HepG2 (cell line): ENCODE results near the gene GRB10. TPM values are rescaled to one million over a fixed set of nuclear protein-coding genes. Genes with fewer than 3 reads are reported as not detected.

ENCODE experiments used
- polyA plus RNA-seq, 8 experiments: library from polyadenylated mRNA; depleted of rRNA in 3 of 8; stranded (reverse) in 7 of 8; unstranded in 1 of 8; fragments of >200 nt; fragmentation: Illumina TruSeq in 4 of 8; extraction: Trizol in 4 of 8; gene quantifications; 2 replicates each; pipeline versions ENCODE4 v1.2.1 to v1.2.3, GENCODE V29; 2011 to 2016; ENCODE audit warnings: low read depth in 4 of 8, missing spikeins in 1 of 8, mixed read lengths in 1 of 8; ENCODE audit not compliant: insufficient read depth in 1 of 8
- total RNA-seq, 5 experiments: library from RNA; depleted of rRNA; stranded (reverse); fragments of >200 nt; fragmentation: Illumina TruSeq; extraction: Trizol; gene quantifications; 2 replicates each; pipeline ENCODE4 v1.2.3, GENCODE V29; 2016; ENCODE audit warnings: low read depth in 1 of 5
- TF ChIP-seq, protein P1 (sequence below): sonication (generic); formaldehyde crosslinking; IDR thresholded peaks from 2 replicates; pipeline ENCODE4 v1.8.0; 2022; ENCODE audit warnings: missing genetic modification reagents, mild to moderate bottlenecking, moderate library complexity, borderline replicate concordance
- TF ChIP-seq, protein P2 (sequence below): sonication (generic); formaldehyde crosslinking; IDR thresholded peaks from 2 replicates; pipeline ENCODE4 v1.4.0; 2020; ENCODE audit warnings: mild to moderate bottlenecking, missing genetic modification reagents, borderline replicate concordance

The GRB10 gene
- total and polyA plus RNA-seq, 2 of the 13 experiments (the other 11 are each of a cell fraction or from before 2014, with no cell fraction given): 4.0 to 6.8 TPM

DNA sequence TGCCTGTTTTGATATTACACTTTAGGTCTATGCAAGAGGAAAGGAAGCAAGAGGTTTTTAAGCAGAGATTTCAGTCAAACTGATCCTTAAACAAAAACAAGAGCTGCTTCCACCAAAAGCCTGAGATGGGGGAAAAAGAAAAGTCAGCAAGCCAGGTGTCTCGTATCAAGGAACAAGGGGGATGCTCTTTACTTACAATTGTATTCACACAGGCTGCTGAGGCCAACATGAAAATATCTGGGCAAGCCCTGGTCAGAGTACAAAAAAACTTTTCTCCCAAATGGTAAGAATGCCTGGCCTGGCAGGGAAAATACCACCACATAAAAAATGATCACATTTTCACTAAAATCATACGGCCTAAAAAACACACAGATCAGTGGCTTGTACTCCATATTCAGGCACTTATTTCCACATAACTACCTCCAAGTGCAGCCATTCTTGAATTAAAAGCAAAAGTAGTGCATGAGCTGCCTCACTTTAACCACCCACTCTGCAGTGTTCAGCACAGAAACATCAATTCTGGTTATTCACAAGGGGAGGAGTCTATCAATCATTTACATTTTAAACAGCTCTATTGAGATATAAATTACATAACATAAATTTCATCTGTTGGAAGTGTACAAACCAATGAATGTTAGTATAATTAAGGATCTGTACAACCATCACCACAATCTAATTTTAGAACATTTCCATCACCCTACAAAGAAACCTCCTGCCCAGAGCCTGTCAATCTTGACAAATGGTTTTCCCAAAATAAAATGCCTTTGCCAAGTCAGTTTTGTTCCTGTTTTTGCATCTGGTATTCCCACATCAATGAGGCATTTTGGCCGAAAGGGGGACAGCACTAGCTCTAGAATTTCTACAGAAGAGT, 70.2 kb downstream of the GRB10 start (continued):
- TF ChIP-seq, protein P1, sequence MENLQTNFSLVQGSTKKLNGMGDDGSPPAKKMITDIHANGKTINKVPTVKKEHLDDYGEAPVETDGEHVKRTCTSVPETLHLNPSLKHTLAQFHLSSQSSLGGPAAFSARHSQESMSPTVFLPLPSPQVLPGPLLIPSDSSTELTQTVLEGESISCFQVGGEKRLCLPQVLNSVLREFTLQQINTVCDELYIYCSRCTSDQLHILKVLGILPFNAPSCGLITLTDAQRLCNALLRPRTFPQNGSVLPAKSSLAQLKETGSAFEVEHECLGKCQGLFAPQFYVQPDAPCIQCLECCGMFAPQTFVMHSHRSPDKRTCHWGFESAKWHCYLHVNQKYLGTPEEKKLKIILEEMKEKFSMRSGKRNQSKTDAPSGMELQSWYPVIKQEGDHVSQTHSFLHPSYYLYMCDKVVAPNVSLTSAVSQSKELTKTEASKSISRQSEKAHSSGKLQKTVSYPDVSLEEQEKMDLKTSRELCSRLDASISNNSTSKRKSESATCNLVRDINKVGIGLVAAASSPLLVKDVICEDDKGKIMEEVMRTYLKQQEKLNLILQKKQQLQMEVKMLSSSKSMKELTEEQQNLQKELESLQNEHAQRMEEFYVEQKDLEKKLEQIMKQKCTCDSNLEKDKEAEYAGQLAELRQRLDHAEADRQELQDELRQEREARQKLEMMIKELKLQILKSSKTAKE (CRISPR knock-in tag): no peak
- TF ChIP-seq, protein P2, sequence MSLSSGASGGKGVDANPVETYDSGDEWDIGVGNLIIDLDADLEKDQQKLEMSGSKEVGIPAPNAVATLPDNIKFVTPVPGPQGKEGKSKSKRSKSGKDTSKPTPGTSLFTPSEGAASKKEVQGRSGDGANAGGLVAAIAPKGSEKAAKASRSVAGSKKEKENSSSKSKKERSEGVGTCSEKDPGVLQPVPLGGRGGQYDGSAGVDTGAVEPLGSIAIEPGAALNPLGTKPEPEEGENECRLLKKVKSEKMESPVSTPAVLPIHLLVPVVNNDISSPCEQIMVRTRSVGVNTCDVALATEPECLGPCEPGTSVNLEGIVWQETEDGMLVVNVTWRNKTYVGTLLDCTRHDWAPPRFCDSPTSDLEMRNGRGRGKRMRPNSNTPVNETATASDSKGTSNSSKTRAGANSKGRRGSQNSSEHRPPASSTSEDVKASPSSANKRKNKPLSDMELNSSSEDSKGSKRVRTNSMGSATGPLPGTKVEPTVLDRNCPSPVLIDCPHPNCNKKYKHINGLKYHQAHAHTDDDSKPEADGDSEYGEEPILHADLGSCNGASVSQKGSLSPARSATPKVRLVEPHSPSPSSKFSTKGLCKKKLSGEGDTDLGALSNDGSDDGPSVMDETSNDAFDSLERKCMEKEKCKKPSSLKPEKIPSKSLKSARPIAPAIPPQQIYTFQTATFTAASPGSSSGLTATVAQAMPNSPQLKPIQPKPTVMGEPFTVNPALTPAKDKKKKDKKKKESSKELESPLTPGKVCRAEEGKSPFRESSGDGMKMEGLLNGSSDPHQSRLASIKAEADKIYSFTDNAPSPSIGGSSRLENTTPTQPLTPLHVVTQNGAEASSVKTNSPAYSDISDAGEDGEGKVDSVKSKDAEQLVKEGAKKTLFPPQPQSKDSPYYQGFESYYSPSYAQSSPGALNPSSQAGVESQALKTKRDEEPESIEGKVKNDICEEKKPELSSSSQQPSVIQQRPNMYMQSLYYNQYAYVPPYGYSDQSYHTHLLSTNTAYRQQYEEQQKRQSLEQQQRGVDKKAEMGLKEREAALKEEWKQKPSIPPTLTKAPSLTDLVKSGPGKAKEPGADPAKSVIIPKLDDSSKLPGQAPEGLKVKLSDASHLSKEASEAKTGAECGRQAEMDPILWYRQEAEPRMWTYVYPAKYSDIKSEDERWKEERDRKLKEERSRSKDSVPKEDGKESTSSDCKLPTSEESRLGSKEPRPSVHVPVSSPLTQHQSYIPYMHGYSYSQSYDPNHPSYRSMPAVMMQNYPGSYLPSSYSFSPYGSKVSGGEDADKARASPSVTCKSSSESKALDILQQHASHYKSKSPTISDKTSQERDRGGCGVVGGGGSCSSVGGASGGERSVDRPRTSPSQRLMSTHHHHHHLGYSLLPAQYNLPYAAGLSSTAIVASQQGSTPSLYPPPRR (CRISPR knock-in tag): no peak
